Tibial nerve (tissue), 4 donors: ENCODE results near the gene RICTOR.

Source experiments
- CTCF ChIP-seq, 5 experiments: fragments of 200-600 bp in 3 of 5; fragments of 450-650 bp in 2 of 5; sonication (generic) in 3 of 5; IDR thresholded peaks; one replicate each; pipeline ENCODE4 v1.5.1; 2016 to 2019; ENCODE audit warnings: antibody characterized with exemption in 5 of 5, mild to moderate bottlenecking in 3 of 5, moderate library complexity in 2 of 5
- EP300 ChIP-seq, 2 donors: sonication (generic); formaldehyde crosslinking; IDR thresholded peaks; one replicate each; pipeline ENCODE4 v1.6.1; 2017; ENCODE audit warnings: antibody characterized with exemption in 2 of 2, mild to moderate bottlenecking in 1 of 2
- POLR2A ChIP-seq, 2 donors: fragments of 450-650 bp; IDR thresholded peaks; one replicate each; pipeline ENCODE4 v1.6.1; 2017; ENCODE audit warnings: antibody characterized with exemption in 2 of 2, mild to moderate bottlenecking in 2 of 2, moderate library complexity in 2 of 2

GRCh38 chr5:39108987-39109386, 34.8 kb upstream of the RICTOR start:
- no peak for TF ChIP-seq CTCF (IDR thresholded peaks at IDR 0.05)
- TF ChIP-seq EP300 (IDR thresholded peaks at IDR 0.05) = no peak
- no peak for TF ChIP-seq POLR2A (IDR thresholded peaks at IDR 0.05)
